AG04450 (cell line): Measurements from ENCODE around the gene NDUFA5. TPM values are rescaled to one million over a fixed set of nuclear protein-coding genes. Genes with fewer than 3 reads are reported as not detected.

Source experiments
- CTCF ChIA-PET: fragments of 300-600, 350-600 bp; formaldehyde crosslinking; extraction: SDS; loops from one replicate; lab custom pipeline; 2022; ENCODE audit warnings: antibody characterized with exemption, inconsistent platforms; lab: Charles Lee
- POLR2A ChIA-PET: fragments of 350-600 bp; formaldehyde crosslinking; extraction: SDS; loops from one replicate; lab custom pipeline; 2021; ENCODE audit warnings: antibody characterized with exemption, inconsistent platforms; lab: Yijun Ruan, JAX
- DNase-seq: peaks from one replicate; pipeline ENCODE4 v3.0.0-alpha.2; 2011; ENCODE audit warnings: low read depth, low spot score
- H3K27ac ChIP-seq: one replicate; pipeline ENCODE4 v1.5.1; 2012; ENCODE audit warnings: low read depth, low read length, control low read depth
- H3K27me3 ChIP-seq: one replicate; pipeline ENCODE4 v1.6.0; 2012; ENCODE audit warnings: low read length; ENCODE audit not compliant: control insufficient read depth, insufficient read depth
- H3K4me3 ChIP-seq: 2 replicates; pipeline ENCODE4 v1.5.1; 2011; ENCODE audit warnings: mild to moderate bottlenecking, low read depth, low read length, control low read depth
- H3K9me3 ChIP-seq: 2 replicates; pipeline ENCODE4 v1.5.1; 2012; ENCODE audit warnings: low read length; ENCODE audit not compliant: control insufficient read depth, insufficient read depth
- CTCF ChIP-seq: IDR thresholded peaks from 2 replicates; pipeline ENCODE4 v1.5.1; 2011; ENCODE audit warnings: low read depth, low read length, control low read depth, inconsistent platforms
- polyA minus RNA-seq: library from RNA; depleted of rRNA, polyadenylated mRNA; stranded (reverse); fragments of >200 nt; gene quantifications from 2 replicates; pipeline ENCODE4 v1.2.3, GENCODE V29; 2011; rRNA and poly(A)+ RNA removed
- polyA plus RNA-seq: library from polyadenylated mRNA; depleted of rRNA; stranded (reverse); fragments of >200 nt; gene quantifications from 2 replicates; pipeline ENCODE4 v1.2.3, GENCODE V29; 2011; rRNA removed

Gene NDUFA5
- 21.0 and 39.8 TPM in 2 replicates for polyA plus RNA-seq
- polyA minus RNA-seq = 8.0 and 18.8 TPM in 2 replicates

DNA sequence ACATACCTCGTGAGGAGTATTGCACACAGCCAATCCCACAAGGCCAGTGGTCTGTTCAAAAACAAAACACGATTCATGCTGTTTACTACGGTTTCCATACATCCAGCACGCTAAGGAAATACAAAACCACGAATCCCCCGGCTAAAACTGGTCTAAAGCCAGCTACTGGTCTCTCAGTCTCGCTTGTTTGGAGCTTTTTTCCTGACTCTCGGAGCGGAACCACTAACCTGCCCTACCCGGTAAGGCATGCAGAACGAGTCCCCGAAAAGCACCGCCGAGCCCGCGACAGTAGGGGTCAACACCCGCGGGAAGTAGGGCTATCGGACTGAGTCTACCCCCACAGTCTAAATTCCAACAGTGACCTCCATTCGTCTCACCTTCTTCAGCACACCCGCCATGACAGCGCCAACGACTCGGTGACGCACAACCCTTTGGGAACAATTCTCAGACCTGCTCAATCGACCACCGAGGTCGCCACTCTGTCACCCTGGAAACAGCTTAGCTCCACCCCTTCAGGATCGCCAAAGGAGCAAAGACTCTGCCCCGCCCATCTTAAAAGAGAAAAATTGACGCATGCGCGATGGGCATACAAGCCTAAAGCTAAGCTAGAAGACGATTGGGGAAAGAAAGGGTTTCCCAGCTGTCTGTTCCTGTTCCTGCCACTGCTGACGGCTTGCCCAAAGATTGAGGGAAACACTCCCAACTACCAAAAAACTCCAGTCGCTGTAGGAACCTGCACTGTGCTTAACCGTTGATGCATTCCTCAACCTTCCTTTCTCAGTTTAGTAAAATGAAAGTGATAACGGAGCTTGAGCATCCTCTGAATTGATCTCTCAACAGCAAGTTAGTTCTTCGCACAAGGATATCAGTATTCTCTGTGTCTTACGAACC lies at the start of gene NDUFA5:
TSS of gene NDUFA5 (minus strand) at position 421 of the 891 bp plus-strand sequence. CDS start at position 398, 23 bp downstream.
- Histone ChIP-seq H3K4me3 (peak within 1 kb of the TSS; percentile 94), H3K27me3 (peaks cover 2% of the 10 kb centered on the region), H3K27ac (peak within 1 kb of the TSS; percentile 55), H3K9me3 (no peaks in the 10 kb centered on the region)
- CTCF ChIA-PET = interaction anchor here (0.9 to 3.2 kb wide), 6 partner anchors 19 to 240 kb away, joined by 3 to 25 read pairs (median 4); no protein-coding TSS in a partner anchor
- POLR2A ChIA-PET = interaction anchor here (0.6 to 1.6 kb wide), 4 partner anchors 9 to 191 kb away, joined by 3 to 8 read pairs (median 4); partner anchors contain the start of genes IQUB and WASL
- no peak for TF ChIP-seq CTCF
- peak; percentile 98 for DNase-seq

DNA sequence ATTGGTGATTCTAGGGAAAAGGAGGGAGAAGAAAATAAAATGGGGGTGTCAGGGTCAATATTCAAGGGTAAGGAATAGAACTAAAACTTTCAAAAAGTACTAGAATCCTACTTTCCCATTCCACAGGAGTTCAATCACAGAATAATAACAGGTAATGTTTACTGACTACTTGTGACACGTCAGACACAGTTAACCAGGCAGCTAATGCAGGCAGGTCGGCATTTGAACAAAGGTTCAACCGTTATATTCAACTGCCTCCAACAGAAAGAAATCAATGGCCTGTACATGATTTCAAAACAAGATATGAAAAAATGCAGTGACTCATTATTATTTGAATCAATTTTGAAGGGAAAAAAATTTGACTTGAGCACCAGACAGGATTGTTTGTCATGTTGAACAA lies 47.1 kb upstream of the NDUFA5 start:
- no peak for DNase-seq
- CTCF ChIA-PET = no interaction called here
- no peak for TF ChIP-seq CTCF

GRCh38 chr7:123602648-123603047 lies 45.0 kb upstream of the NDUFA5 start:
- no peak for TF ChIP-seq CTCF
- CTCF ChIA-PET = interaction anchor here (1.4 kb wide), 1 partner anchor 22 kb away, joined by 3 read pairs; no protein-coding TSS in a partner anchor
- no peak overlapping the region for H3K4me3 ChIP-seq
- H3K9me3 ChIP-seq = no peaks in the 10 kb centered on the region
- H3K27ac ChIP-seq = no peak overlapping the region
- POLR2A ChIA-PET = no interaction called here
- no peaks in the 10 kb centered on the region for H3K27me3 ChIP-seq
- DNase-seq = no peak

More for the DNA sequence above, 47.1 kb upstream of the NDUFA5 start:
- Histone ChIP-seq H3K9me3 (no peaks in the 10 kb centered on the region), H3K27me3 (no peaks in the 10 kb centered on the region), H3K27ac (no peak overlapping the region), H3K4me3 (no peak overlapping the region)
- POLR2A ChIA-PET = no interaction called here

DNA sequence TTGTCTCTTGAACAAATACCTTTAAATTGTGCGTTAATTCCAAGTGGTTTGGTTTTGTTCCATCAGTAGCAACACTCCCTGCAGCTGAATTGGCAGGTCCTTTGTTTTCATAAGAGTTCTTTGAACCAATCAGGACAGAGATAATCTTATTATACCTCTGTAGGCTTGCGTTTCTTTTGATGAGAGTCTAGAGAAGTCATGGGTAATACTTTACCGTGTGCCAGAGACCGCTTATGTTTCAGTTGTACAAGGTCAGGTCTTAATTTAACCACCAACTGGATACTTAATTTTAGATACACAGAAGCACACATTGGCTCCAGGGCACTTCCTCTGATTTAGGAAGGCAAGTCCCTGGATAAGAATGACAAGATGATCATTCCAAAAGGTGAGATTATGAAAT lies 43.9 kb upstream of the NDUFA5 start, which contains the start of gene ASB15:
TSS of gene ASB15 (plus strand) at position 292 of the 400 bp plus-strand sequence. CDS start 12,682 bp downstream, outside the sequence.
- CTCF ChIA-PET = interaction anchor here (1.1 kb wide), 1 partner anchor 23 kb away, joined by 3 read pairs; no protein-coding TSS in a partner anchor
- DNase-seq = no peak
- H3K27ac ChIP-seq = no peak within 1 kb of the TSS
- H3K27me3 ChIP-seq = no peaks in the 10 kb centered on the region
- H3K9me3 ChIP-seq = no peaks in the 10 kb centered on the region
- no peak for TF ChIP-seq CTCF
- H3K4me3 ChIP-seq = no peak within 1 kb of the TSS
- POLR2A ChIA-PET = no interaction called here
